ENCODE measurements around the gene ARAP3. TPM values are rescaled to one million over a fixed set of nuclear protein-coding genes. Genes with fewer than 3 reads are reported as not detected.

Gene ARAP3
- total and polyA plus RNA-seq, 2 experiments from 2014 or later: 18.4 to 33.2 TPM

DNA sequence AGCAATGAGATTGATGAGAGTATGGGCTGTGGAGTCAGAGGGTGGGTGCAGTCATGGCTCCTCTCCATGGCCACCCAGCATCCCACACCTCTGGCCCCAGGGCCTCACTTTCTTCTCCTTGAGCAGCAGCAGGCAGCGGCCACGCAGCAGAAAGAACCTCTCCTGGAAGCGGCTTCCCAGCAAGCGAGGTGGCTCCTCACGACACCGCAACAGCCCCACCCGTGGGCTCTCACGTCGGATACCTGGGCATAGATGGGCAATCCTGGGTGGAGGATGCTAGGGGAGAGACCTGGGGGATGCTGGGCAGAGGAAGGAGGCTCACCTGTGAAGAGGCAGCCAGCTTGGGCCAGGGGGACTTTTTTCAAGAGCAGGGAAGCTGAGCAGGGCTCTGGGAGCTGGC is 25.6 kb downstream of the ARAP3 start:
- no peak overlapping the region for H2AFZ ChIP-seq
- H3K4me2 ChIP-seq: no peak overlapping the region
- H3K4me3 ChIP-seq: no peak overlapping the region
- H3F3A ChIP-seq (replicated peaks; ENCODE audit: low read depth): peaks cover 8% of the 10 kb centered on the region
- peaks cover 11% of the 10 kb centered on the region for H3K4me1 ChIP-seq (ENCODE audit: insufficient read depth)
- H3K27ac Mint-ChIP-seq: no peak overlapping the region
- H3K27me3 ChIP-seq (ENCODE audit: insufficient read depth): no peaks in the 10 kb centered on the region
- H4K20me1 ChIP-seq (replicated peaks; ENCODE audit: insufficient read depth): no peaks in the 10 kb centered on the region; the same call in 1 of the 2 replicates
- H3K4me3 Mint-ChIP-seq: no peak overlapping the region
- H3K27me3 Mint-ChIP-seq (ENCODE audit: insufficient read depth, low read depth, poor library complexity): peaks cover 7% of the 10 kb centered on the region
- ATAC-seq: no peak
- TF ChIP-seq EZH2phosphoT487 (IDR thresholded peaks at IDR 0.05; ENCODE audit: unreplicated experiment): no peak
- TF ChIP-seq CTCF (conservative IDR thresholded peaks at IDR 0.05; ENCODE audit: low read depth in 2 of 2): no peak
- no peak for TF ChIP-seq STAT1 (IDR thresholded peaks at IDR 0.05; ENCODE audit: unreplicated experiment)
- TF ChIP-seq, protein P1, sequence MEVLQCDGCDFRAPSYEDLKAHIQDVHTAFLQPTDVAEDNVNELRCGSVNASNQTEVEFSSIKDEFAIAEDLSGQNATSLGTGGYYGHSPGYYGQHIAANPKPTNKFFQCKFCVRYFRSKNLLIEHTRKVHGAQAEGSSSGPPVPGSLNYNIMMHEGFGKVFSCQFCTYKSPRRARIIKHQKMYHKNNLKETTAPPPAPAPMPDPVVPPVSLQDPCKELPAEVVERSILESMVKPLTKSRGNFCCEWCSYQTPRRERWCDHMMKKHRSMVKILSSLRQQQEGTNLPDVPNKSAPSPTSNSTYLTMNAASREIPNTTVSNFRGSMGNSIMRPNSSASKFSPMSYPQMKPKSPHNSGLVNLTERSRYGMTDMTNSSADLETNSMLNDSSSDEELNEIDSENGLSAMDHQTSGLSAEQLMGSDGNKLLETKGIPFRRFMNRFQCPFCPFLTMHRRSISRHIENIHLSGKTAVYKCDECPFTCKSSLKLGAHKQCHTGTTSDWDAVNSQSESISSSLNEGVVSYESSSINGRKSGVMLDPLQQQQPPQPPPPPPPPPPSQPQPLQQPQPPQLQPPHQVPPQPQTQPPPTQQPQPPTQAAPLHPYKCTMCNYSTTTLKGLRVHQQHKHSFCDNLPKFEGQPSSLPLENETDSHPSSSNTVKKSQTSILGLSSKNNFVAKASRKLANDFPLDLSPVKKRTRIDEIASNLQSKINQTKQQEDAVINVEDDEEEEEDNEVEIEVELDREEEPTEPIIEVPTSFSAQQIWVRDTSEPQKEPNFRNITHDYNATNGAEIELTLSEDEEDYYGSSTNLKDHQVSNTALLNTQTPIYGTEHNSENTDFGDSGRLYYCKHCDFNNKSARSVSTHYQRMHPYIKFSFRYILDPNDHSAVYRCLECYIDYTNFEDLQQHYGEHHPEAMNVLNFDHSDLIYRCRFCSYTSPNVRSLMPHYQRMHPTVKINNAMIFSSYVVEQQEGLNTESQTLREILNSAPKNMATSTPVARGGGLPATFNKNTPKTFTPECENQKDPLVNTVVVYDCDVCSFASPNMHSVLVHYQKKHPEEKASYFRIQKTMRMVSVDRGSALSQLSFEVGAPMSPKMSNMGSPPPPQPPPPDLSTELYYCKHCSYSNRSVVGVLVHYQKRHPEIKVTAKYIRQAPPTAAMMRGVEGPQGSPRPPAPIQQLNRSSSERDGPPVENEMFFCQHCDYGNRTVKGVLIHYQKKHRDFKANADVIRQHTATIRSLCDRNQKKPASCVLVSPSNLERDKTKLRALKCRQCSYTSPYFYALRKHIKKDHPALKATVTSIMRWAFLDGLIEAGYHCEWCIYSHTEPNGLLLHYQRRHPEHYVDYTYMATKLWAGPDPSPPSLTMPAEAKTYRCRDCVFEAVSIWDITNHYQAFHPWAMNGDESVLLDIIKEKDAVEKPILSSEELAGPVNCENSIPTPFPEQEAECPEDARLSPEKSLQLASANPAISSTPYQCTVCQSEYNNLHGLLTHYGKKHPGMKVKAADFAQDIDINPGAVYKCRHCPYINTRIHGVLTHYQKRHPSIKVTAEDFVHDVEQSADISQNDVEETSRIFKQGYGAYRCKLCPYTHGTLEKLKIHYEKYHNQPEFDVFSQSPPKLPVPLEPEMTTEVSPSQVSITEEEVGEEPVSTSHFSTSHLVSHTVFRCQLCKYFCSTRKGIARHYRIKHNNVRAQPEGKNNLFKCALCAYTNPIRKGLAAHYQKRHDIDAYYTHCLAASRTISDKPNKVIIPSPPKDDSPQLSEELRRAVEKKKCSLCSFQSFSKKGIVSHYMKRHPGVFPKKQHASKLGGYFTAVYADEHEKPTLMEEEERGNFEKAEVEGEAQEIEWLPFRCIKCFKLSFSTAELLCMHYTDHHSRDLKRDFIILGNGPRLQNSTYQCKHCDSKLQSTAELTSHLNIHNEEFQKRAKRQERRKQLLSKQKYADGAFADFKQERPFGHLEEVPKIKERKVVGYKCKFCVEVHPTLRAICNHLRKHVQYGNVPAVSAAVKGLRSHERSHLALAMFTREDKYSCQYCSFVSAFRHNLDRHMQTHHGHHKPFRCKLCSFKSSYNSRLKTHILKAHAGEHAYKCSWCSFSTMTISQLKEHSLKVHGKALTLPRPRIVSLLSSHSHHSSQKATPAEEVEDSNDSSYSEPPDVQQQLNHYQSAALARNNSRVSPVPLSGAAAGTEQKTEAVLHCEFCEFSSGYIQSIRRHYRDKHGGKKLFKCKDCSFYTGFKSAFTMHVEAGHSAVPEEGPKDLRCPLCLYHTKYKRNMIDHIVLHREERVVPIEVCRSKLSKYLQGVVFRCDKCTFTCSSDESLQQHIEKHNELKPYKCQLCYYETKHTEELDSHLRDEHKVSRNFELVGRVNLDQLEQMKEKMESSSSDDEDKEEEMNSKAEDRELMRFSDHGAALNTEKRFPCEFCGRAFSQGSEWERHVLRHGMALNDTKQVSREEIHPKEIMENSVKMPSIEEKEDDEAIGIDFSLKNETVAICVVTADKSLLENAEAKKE (CRISPR knock-in tag; IDR thresholded peaks at IDR 0.05): no peak
- H3K4me1 Mint-ChIP-seq: peaks cover 12% of the 10 kb centered on the region
- peaks cover 16% of the 10 kb centered on the region for H3K36me3 ChIP-seq (ENCODE audit: insufficient read depth)
- H3K9me3 Mint-ChIP-seq: no peaks in the 10 kb centered on the region
- no peak overlapping the region for H3K27ac ChIP-seq (ENCODE audit: low read depth)
- no peaks in the 10 kb centered on the region for H3K79me2 ChIP-seq (replicated peaks; ENCODE audit: insufficient read depth)
- DNase-seq (ENCODE audit: low spot score): no peak
- H3K9me2 ChIP-seq (ENCODE audit: insufficient read depth): no peaks in the 10 kb centered on the region
- H3K36me3 Mint-ChIP-seq (ENCODE audit: low read depth): peaks cover 67% of the 10 kb centered on the region

DNA sequence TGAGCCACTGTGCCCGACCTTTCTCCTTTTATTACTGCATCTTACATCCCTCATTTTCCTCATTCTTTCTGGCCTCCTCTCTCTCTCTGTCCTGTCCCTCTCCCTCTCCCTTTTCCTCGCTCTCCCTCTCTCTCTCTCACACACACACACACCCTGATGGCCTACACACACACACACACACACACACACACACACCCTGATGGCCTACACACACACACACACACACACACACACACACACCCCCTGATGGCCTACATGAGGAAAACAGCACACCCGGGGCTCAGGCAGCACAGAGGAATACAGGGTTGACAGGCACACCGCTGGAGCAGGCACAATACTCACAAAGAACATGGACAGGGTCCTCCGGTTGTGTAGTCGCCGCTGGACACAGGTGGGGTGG is 27.0 kb downstream of the ARAP3 start:
- H2AFZ ChIP-seq: no peak overlapping the region
- peaks cover 8% of the 10 kb centered on the region for H3F3A ChIP-seq (replicated peaks; ENCODE audit: low read depth)
- H3K27ac ChIP-seq (ENCODE audit: low read depth): no peak overlapping the region
- ATAC-seq: no peak
- Mint-ChIP-seq H3K4me1 (peaks cover 19% of the 10 kb centered on the region), H3K9me3 (no peaks in the 10 kb centered on the region), H3K36me3 (ENCODE audit: low read depth) (peaks cover 62% of the 10 kb centered on the region), H3K4me3 (no peak overlapping the region), H3K27me3 (ENCODE audit: insufficient read depth, low read depth, poor library complexity) (peaks cover 12% of the 10 kb centered on the region), H3K27ac (no peak overlapping the region)
- H3K27me3 ChIP-seq (ENCODE audit: insufficient read depth): no peaks in the 10 kb centered on the region
- no peaks in the 10 kb centered on the region; the same call in 1 of the 2 replicates for H4K20me1 ChIP-seq (replicated peaks; ENCODE audit: insufficient read depth)
- H3K4me2 ChIP-seq: no peak overlapping the region
- no peaks in the 10 kb centered on the region for H3K79me2 ChIP-seq (replicated peaks; ENCODE audit: insufficient read depth)
- no peak overlapping the region for H3K4me3 ChIP-seq
- peaks cover 7% of the 10 kb centered on the region for H3K36me3 ChIP-seq (ENCODE audit: insufficient read depth)
- no peak for DNase-seq (ENCODE audit: low spot score)
- peaks cover 19% of the 10 kb centered on the region for H3K4me1 ChIP-seq (ENCODE audit: insufficient read depth)
- no peaks in the 10 kb centered on the region for H3K9me2 ChIP-seq (ENCODE audit: insufficient read depth)
- TF ChIP-seq JUNB (IDR thresholded peaks at IDR 0.05; ENCODE audit: unreplicated experiment) (no peak), NANOG (IDR thresholded peaks at IDR 0.05; ENCODE audit: borderline replicate concordance) (no peak), EZH2 (IDR thresholded peaks at IDR 0.05; ENCODE audit: low read depth, unreplicated experiment) (no peak)
